Activated CD4-positive, alpha-beta T cell treated with anti-CD3 and anti-CD28 coated beads, Interleukin-2, amount 50 U/mL, for 48 hours (primary cell): Measurements from ENCODE around the gene PTP4A1.

ENCODE experiments used
- DNase-seq, 2 experiments: peaks; one replicate each; pipeline ENCODE4 v3.0.0-alpha.2; 2020

The PTP4A1 gene

GRCh38 chr6:63558278-63558677, 14.0 kb upstream of the PTP4A1 start:
- no peak for DNase-seq

DNA sequence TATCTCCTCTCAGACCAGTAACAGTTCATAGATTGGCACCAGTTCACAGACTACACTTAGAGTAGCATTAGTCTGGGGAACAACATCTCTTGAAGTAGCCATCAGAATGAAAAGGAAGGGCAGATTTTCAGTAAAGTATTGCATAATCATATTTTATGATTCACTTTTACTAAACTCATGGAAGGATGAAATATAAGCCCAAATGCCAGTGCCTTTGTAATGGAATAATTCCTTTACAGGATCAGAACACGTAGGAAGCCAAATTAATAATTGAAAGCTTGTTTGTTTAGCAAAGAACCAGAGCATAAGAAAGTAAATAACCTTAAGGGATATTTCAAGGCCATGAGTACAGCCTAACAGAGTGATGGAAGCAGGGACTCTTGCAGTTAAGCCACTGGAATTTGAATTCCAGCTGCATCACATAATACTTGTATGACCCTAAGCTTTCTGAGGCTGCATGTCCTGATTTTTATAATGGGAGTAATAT, 11.4 kb upstream of the PTP4A1 start:
- no peak for DNase-seq

DNA sequence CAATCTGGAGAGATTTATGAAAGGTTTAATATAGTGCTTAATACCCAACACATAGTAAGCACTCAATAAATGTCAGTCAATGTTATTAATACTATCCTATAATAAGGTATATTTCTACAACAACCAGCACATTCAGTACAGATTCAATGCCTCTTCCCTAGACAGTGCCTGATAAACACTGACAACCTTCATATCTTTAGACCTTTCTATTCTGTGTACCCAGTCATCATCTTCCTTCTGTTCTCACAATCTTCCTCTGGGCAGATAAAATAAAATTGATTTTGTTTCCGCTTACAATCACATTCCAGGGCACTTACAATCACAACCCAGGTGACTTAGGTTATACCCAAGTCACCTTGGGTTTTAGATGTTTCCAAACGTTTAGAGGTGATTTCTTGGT, 11.0 kb upstream of the PTP4A1 start:
- DNase-seq: no peak

DNA sequence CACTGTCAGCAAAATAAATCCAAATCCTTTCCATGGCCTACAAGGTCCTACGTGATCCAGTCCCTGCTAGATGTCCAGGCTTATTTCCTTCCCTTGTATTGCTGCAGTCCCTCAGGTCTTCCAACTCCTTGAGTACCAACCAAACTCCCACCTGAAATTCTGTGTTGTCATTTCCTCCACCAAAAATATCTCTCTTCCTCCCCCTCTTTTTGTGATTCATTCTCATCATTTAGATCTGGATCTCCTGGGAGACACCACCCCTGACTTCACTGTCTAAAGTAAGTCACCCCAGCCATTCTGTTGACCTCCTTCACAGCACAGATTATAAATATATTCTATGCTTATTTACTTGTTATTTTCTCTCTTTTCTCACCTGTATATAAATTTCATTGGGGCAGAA, 9.0 kb upstream of the PTP4A1 start:
- DNase-seq: no peak

GRCh38 chr6:63565058-63565726, 7.1 kb upstream of the PTP4A1 start:
- no peak for DNase-seq

- no peak for DNase-seq
Observed at GRCh38 chr6:63565727-63566596, 6.3 kb upstream of the PTP4A1 start.

DNA sequence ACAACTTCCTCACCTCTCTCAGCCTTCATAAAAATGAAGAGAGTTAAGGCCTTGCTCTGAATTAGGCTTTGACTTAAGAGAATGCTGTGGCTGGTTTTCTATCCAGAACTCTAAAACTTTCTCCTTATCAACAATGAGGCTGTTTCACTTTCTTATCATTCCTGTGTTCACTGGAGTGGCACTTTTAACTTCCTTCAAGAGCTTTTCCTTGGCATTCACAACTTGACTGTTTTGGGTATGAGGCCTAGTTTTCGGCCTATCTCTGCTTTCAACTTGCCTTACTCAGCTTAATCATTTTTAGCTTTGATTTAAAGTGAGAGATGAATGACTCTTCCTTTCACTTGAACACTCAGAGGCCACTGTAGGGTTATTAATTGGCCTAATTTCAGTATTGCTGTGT, 4.3 kb upstream of the PTP4A1 start:
- DNase-seq: no peak

DNA sequence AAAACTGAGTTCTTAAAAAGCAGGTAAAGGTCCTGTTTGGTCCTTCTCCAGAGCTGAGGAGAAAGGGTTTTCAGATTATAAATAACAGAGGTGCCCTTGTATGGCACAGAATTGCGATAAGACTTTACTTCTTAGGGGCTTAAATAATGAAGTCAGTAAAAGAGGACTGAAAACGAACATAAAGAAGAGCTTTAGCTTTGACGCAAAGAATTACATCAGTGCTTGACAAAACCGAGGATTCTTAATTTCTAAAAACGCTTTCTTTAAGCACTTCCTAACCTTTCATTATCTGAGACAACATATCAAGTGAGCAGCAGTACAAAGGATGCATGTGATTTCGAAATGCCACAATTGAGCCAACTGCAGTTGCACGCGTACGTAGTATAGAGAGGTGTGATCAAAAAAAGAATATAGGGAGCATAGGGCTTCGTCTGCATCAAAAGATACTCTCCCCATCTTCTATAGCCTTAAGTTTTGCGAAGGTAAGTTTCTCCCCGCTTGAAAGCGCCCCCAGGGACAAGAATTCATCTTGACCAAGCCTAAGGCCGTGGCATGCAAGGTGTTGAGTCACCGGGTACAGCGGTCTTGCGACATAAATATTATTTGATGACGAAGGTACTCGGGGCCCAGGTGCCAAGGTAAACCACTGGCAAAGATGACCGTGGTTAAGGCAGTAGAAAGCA, 778 bp upstream of the PTP4A1 start:
- DNase-seq: peak; percentile 41 to 56

DNA sequence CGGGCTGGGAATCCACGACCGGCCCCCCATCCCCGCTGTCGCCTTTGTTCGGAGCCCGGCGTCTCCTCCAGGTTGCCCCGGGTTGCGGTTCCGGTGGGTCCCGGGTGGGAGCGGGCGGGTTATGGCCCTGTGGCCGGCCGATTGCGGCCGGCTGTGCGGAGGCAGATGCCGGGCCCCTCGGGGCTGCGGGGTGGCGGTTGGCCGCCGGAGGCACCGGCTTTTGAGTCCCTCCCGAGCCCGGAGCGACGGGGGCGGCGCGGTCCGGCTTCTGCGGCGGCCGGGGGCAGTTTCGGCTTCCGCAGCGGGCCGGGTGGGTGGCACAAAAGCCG, 431 bp downstream of the PTP4A1 start:
- no peak for DNase-seq

DNA sequence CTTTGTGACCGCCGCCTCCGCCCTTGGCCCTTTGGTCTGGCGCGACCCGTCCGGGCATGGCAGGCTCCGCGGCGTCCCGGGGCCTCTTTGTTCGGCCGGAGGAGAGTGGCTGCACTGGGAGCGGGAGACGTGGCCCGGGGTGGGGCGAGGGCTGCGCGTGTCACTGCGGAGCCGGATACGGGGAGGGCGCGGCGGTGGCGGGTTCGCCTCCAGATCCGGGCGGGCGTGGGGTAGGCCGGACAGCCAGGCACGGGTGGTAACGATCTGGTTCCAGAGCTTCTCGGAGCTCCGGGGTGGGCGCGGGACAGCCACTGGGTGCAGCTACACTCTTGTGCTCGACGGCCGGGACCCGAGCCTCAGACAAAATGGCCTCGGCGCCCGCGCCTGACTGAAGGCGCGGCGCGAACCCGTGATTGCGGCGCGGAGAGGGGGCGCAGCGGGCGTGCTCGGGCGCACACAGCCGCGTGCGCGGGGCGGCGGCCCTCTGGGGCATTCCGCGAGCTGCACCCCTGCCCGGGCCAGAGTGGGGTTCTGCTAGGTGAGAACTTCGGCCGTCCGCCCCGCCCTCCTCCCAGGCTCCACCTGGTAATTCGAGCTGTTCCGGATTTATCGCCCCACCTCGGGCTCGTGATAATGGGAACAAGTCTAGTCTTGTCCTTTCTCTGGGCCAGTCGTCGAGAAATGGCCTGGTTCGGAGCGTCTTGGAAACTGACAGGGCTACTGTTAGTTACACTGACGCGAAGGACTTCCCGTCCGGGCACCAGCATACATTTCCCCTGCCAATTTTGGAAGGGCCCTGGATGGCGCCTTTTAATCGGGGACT, 1.0 kb downstream of the PTP4A1 start:
- DNase-seq: peak; percentile 66 to 75

DNA sequence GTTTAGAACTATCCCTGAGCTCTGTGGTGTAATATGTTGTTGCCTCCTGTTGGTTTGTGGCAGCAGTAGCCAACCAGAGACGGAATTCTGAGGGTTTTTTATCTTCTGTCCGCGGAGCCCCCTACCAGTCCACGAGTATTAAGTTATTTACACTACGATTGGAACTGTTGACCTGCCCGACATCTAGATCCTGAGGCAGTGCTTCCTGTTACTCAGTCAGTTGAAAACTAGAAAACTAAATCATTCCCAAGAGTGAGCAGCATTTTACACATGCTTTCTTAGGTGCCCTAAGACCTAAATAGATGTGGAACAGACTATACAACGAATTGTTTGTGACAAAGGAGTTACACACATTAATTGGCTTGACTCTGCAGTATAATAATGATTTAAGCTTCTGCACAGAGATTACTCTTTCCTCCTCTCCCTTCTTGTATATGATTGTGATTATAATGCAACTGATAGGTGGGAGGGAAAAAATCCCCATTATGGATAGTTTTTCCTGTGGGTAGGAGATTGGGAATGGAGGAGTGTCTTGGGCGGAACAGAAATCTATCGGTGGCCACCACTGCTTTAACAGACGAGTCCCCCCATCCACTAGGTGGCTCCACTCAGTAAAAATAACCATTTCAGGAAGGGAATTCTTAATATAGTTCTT, 1.7 kb downstream of the PTP4A1 start:
- peak; percentile 19 to 55 for DNase-seq

GRCh38 chr6:63574554-63574900, 2.2 kb downstream of the PTP4A1 start:
- DNase-seq: no peak

DNA sequence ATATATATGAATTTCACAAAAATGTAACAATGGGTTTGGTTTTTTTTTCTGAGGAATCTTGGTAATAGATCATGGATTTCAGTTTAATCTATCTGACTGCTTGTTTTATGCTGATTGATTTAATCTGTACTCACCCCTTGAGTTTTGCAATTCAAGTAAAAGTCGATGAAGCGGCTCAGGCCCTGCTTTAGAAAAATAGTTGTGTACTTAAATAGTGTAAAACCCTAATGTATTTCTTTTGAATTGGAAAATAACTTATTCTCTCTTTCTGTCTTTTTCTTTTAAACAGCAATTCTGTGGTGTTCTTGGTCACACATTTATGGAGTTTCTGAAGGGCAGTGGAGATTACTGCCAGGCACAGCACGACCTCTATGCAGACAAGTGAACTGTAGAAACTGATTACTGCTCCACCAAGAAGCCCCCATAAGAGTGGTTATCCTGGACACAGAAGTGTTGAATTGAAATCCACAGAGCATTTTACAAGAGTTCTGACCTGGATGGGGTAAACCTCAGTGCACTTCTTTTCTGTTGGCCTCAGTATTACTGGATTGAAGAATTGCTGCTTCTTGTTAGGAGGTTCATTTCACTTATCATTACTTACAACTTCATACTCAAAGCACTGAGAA, 4.0 kb downstream of the PTP4A1 start:
- DNase-seq: no peak

- DNase-seq: no peak
Observed at GRCh38 chr6:63576985-63577712, 4.9 kb downstream of the PTP4A1 start.

DNA sequence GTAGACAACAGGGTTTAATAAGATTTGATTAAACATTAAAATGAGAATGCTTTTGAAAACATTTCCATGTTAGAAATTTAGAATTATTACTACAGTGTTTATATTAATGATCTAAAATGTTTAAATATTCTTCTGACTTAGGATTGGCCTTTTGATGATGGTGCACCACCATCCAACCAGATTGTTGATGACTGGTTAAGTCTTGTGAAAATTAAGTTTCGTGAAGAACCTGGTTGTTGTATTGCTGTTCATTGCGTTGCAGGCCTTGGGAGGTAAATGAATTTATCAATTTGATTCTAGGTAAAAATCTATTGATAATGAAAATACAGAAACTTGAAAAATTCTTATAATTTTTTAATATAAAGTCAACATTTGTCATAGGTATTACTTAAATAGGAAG, 6.5 kb downstream of the PTP4A1 start:
- DNase-seq: no peak

DNA sequence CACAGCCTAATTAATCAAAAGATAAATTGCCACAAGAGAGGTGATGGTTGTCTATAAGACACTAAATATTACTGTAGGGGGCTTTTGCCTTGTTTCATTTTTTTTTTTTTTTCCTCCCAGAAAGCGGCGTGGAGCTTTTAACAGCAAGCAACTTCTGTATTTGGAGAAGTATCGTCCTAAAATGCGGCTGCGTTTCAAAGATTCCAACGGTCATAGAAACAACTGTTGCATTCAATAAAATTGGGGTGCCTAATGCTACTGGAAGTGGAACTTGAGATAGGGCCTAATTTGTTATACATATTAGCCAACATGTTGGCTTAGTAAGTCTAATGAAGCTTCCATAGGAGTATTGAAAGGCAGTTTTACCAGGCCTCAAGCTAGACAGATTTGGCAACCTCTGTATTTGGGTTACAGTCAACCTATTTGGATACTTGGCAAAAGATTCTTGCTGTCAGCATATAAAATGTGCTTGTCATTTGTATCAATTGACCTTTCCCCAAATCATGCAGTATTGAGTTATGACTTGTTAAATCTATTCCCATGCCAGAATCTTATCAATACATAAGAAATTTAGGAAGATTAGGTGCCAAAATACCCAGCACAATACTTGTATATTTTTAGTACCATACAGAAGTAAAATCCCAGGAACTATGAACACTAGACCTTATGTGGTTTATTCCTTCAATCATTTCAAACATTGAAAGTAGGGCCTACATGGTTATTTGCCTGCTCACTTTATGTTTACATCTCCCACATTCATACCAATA, 7.8 kb downstream of the PTP4A1 start:
- DNase-seq: no peak

DNA sequence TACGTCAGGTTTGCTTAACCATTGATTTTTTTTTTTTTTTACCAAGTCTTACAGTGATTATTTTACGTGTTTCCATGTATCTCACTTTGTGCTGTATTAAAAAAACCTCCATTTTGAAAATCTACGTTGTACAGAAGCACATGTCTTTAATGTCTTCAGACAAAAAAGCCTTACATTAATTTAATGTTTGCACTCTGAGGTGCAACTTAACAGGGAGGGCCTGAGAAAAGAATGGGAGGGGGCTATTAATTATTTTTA, 8.4 kb downstream of the PTP4A1 start:
- DNase-seq: no peak

DNA sequence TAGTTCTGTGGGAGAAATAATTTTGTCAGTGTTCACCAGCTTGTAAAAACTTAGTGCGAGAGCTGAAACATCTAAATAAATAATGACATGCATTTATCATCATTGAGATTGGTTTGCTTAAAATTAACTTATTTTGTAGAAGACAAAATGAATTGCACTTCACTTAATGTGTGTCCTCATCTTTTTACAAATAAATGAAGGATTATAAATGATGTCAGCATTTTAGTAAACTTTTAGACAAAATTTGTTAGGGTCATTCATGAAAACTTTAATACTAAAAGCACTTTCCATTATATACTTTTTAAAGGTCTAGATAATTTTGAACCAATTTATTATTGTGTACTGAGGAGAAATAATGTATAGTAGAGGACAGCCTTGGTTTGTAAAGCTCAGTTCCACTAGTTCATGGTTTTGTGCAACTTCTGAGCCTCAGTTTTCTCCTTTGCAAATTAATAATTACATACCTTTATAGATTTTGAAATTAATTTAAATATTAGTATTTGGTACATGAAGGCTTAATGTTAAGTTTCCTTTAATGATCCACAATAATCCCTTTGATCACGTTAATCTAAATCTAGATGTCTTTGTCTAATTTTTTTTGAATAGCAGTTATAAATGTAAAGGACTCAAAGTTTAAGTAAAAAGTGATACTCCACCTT, 9.2 kb downstream of the PTP4A1 start:
- DNase-seq: no peak

- no peak for DNase-seq
Observed at GRCh38 chr6:63582579-63583231, 10.4 kb downstream of the PTP4A1 start.

GRCh38 chr6:63584125-63584514, 11.8 kb downstream of the PTP4A1 start:
- no peak for DNase-seq
